ENCODE results near the gene OR5W2.
A peak's percentile ranks its signal among the peaks of the same experiment; 100 is the strongest.
"Not testable (repeated sequence)": the region's sequence is repeated elsewhere in the genome, so short reads cannot be mapped to it uniquely, and the experiment has no call there.

OR5W2 gene

GRCh38 chr11:55914482-55914881, at the start of gene OR5W2:
OR5W2 (minus strand) TSS chr11:55914582; CDS start chr11:55914582, 0 bp downstream.
- Mint-ChIP-seq H3K4me1 (no peaks in the 10 kb centered on the region), H3K9me3 (peaks cover 8% of the 10 kb centered on the region), H3K36me3 (no peaks in the 10 kb centered on the region), H3K4me3 (no peak within 1 kb of the TSS), H3K27ac (no peak within 1 kb of the TSS)
- DNase-seq (ENCODE audit: low spot score in 2 of 2) = no peak
- no peak for ATAC-seq

- Mint-ChIP-seq H3K4me1 (no peaks in the 10 kb centered on the region), H3K4me3 (no peak overlapping the region), H3K27ac (no peak overlapping the region), H3K36me3 (no peaks in the 10 kb centered on the region), H3K9me3 (peaks cover 14% of the 10 kb centered on the region)
- DNase-seq (ENCODE audit: low spot score in 2 of 2) (no peak), ATAC-seq (no peak)
These were observed 42.1 kb upstream of the OR5W2 start for GRCh38 chr11:55956521-55956920.

GRCh38 chr11:55949330-55949729, 34.9 kb upstream of the OR5W2 start:
- H3K4me1 Mint-ChIP-seq = no peaks in the 10 kb centered on the region
- ATAC-seq (no peak), DNase-seq (ENCODE audit: low spot score in 2 of 2) (no peak)
- H3K36me3 Mint-ChIP-seq = no peaks in the 10 kb centered on the region
- peaks cover 15% of the 10 kb centered on the region for H3K9me3 Mint-ChIP-seq
- no peak overlapping the region for H3K4me3 Mint-ChIP-seq
- H3K27ac Mint-ChIP-seq = no peak overlapping the region

- DNase-seq (ENCODE audit: low spot score in 2 of 2) = no peak
- Mint-ChIP-seq H3K27ac (no peak overlapping the region), H3K4me3 (no peak overlapping the region), H3K4me1 (no peaks in the 10 kb centered on the region), H3K9me3 (peaks cover 3% of the 10 kb centered on the region), H3K36me3 (no peaks in the 10 kb centered on the region)
- ATAC-seq = no peak
These were observed 28.5 kb upstream of the OR5W2 start for GRCh38 chr11:55942785-55943392.

- DNase-seq (ENCODE audit: low spot score in 2 of 2) (no peak), ATAC-seq (no peak)
- Mint-ChIP-seq H3K4me1 (no peaks in the 10 kb centered on the region), H3K9me3 (peaks cover 8% of the 10 kb centered on the region), H3K27ac (no peak within 1 kb of the TSS), H3K36me3 (no peaks in the 10 kb centered on the region), H3K4me3 (no peak within 1 kb of the TSS)
These were observed 21.9 kb upstream of the OR5W2 start, which contains the start of gene OR5I1 for GRCh38 chr11:55936300-55936699. OR5I1 (minus strand) TSS chr11:55936400; CDS start chr11:55936400, 0 bp downstream.

GRCh38 chr11:55920537-55920936, 6.2 kb upstream of the OR5W2 start:
- no peaks in the 10 kb centered on the region for H3K36me3 Mint-ChIP-seq
- H3K4me1 Mint-ChIP-seq = no peaks in the 10 kb centered on the region
- H3K4me3 Mint-ChIP-seq = no peak overlapping the region
- H3K27ac Mint-ChIP-seq = no peak overlapping the region
- ATAC-seq (peak; percentile 13), DNase-seq (ENCODE audit: low spot score in 2 of 2) (no peak)
- no peaks in the 10 kb centered on the region for H3K9me3 Mint-ChIP-seq

GRCh38 chr11:55902308-55902707, 12.1 kb downstream of the OR5W2 start:
- H3K36me3 Mint-ChIP-seq = no peaks in the 10 kb centered on the region
- no peak overlapping the region for H3K27ac Mint-ChIP-seq
- H3K4me3 Mint-ChIP-seq = no peak overlapping the region
- no peaks in the 10 kb centered on the region for H3K4me1 Mint-ChIP-seq
- no peak for DNase-seq (ENCODE audit: low spot score in 2 of 2)
- H3K9me3 Mint-ChIP-seq = peaks cover 28% of the 10 kb centered on the region
- ATAC-seq = no peak

GRCh38 chr11:55895216-55895615, 19.2 kb downstream of the OR5W2 start:
- Mint-ChIP-seq H3K4me1 (no peaks in the 10 kb centered on the region), H3K9me3 (peaks cover 21% of the 10 kb centered on the region), H3K36me3 (no peaks in the 10 kb centered on the region), H3K27ac (no peak overlapping the region), H3K4me3 (no peak overlapping the region)
- ATAC-seq = no peak
- no peak for DNase-seq (ENCODE audit: low spot score in 2 of 2)

GRCh38 chr11:55885481-55885880, 28.9 kb downstream of the OR5W2 start:
- ATAC-seq, H3K4me1 Mint-ChIP-seq: not testable (repeated sequence)

GRCh38 chr11:55884995-55885394, 29.4 kb downstream of the OR5W2 start:
- H3K4me1 Mint-ChIP-seq; ATAC-seq; DNase-seq (ENCODE audit: low spot score in 2 of 2); H3K4me3 Mint-ChIP-seq; H3K36me3 Mint-ChIP-seq; H3K27ac Mint-ChIP-seq: not testable (repeated sequence)
- peaks cover 10% of the 10 kb centered on the region for H3K9me3 Mint-ChIP-seq

More at GRCh38 chr11:55885481-55885880, 28.9 kb downstream of the OR5W2 start:
- DNase-seq (ENCODE audit: low spot score in 2 of 2); H3K27ac Mint-ChIP-seq; H3K36me3 Mint-ChIP-seq; H3K4me3 Mint-ChIP-seq: not testable (repeated sequence)
- peaks cover 10% of the 10 kb centered on the region for H3K9me3 Mint-ChIP-seq

- not testable (repeated sequence) for ATAC-seq
These were observed 31.4 kb downstream of the OR5W2 start, which contains the start of gene TRIM51 for GRCh38 chr11:55882997-55883396. TRIM51 (plus strand) TSS chr11:55883297; CDS start chr11:55885429, 2,132 bp downstream.

GRCh38 chr11:55873146-55873545, 41.2 kb downstream of the OR5W2 start:
- not testable (repeated sequence) for ATAC-seq; H3K4me3 Mint-ChIP-seq; H3K9me3 Mint-ChIP-seq; H3K4me1 Mint-ChIP-seq; DNase-seq (ENCODE audit: low spot score in 2 of 2); H3K36me3 Mint-ChIP-seq; H3K27ac Mint-ChIP-seq

More at GRCh38 chr11:55882997-55883396, 31.4 kb downstream of the OR5W2 start, which contains the start of gene TRIM51:
- DNase-seq (ENCODE audit: low spot score in 2 of 2); H3K4me1 Mint-ChIP-seq; H3K36me3 Mint-ChIP-seq; H3K4me3 Mint-ChIP-seq; H3K27ac Mint-ChIP-seq: not testable (repeated sequence)
- H3K9me3 Mint-ChIP-seq = peaks cover 12% of the 10 kb centered on the region

- not testable (repeated sequence) for H3K4me1 Mint-ChIP-seq; H3K4me3 Mint-ChIP-seq; H3K36me3 Mint-ChIP-seq; H3K27ac Mint-ChIP-seq; DNase-seq (ENCODE audit: low spot score in 2 of 2); H3K9me3 Mint-ChIP-seq; ATAC-seq
These were observed 41.7 kb downstream of the OR5W2 start for GRCh38 chr11:55872731-55873130.

- DNase-seq (ENCODE audit: low spot score in 2 of 2); H3K9me3 Mint-ChIP-seq; H3K4me1 Mint-ChIP-seq; H3K4me3 Mint-ChIP-seq; H3K36me3 Mint-ChIP-seq; ATAC-seq; H3K27ac Mint-ChIP-seq: not testable (repeated sequence)
These were observed 47.0 kb downstream of the OR5W2 start for GRCh38 chr11:55867354-55867753.
